ENCODE results near the gene LRRC49.

DNA sequence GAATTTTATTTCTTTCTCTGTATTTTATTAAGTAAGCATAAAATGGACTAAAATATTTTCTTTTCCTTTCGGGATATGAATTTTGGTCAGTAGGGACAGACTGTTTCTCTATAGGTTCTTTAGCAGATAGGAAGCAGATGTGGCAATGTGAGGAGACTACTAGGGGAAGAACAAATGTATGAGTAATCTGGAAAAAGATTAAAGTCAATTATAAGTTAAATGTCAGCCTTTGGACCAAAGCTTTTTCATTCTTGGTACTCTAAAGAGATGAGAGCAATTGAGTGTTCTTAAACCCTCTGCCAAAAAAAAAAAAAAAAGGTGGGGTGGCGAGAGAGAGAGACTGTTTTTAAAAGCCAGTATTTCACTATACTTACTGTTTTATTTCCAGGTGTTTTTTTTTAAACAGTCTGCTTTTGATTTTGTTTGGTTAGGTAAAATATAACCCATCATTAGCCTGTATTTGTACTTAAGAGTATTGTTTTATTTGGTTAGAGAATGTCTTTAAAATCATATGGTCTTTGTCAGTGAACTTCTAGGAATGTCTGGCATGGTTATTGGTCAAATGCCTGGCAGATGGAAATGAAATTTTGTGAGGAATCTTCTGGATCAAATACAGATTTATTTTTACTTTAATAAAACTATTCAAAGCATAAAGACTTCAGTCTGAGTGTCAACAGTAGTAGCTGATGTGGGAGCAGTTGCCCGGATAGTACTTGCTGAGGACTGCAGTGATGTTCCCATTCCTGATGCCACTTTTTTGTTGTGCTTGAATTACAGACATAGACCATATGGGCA is 63.8 kb downstream of the LRRC49 start:
- TF ChIP-seq CTCF (IDR thresholded peaks at IDR 0.05; ENCODE audit: low read depth, low read length, poor library complexity, severe bottlenecking) (no peak), EZH2phosphoT487 (IDR thresholded peaks at IDR 0.05; ENCODE audit: borderline replicate concordance, low read length) (no peak)
